ENCODE data around the gene PTBP2. TPM values are rescaled to one million over a fixed set of nuclear protein-coding genes. Genes with fewer than 3 reads are reported as not detected.
A peak's percentile ranks its signal among the peaks of the same experiment; 100 is the strongest.

PTBP2 gene
- total and polyA plus RNA-seq, 2 experiments from 2014 or later = 6.7 to 60.7 TPM

- no peak overlapping the region for H3K27ac ChIP-seq
- no peaks in the 10 kb centered on the region for H3K9me3 ChIP-seq (ENCODE audit: low read depth)
- H4K20me1 ChIP-seq (ENCODE audit: insufficient read depth, poor library complexity, severe bottlenecking) = no peaks in the 10 kb centered on the region
Observed at GRCh38 chr1:96683931-96684330, 37.7 kb upstream of the PTBP2 start.

GRCh38 chr1:96684744-96685143, 36.8 kb upstream of the PTBP2 start:
- no peaks in the 10 kb centered on the region for H4K20me1 ChIP-seq (ENCODE audit: insufficient read depth, poor library complexity, severe bottlenecking)
- no peaks in the 10 kb centered on the region for H3K4me1 ChIP-seq (ENCODE audit: insufficient read depth)
- H3K36me3 ChIP-seq (replicated peaks; ENCODE audit: insufficient read depth, low read depth) = no peaks in the 10 kb centered on the region
- H3K27me3 ChIP-seq = no peaks in the 10 kb centered on the region
- no peak overlapping the region for H2AFZ ChIP-seq
- H3K9me3 ChIP-seq (ENCODE audit: low read depth) = no peaks in the 10 kb centered on the region
- no peak overlapping the region for H3K4me2 ChIP-seq
- DNase-seq (ENCODE audit: low spot score) = no peak
- no peaks in the 10 kb centered on the region for H3K79me2 ChIP-seq
- TF ChIP-seq EZH2 (IDR thresholded peaks at IDR 0.05; ENCODE audit: borderline replicate concordance) (no peak), EZH2phosphoT487 (IDR thresholded peaks at IDR 0.05; ENCODE audit: low read depth, severe bottlenecking, unreplicated experiment) (no peak), CTCF (IDR thresholded peaks at IDR 0.05; ENCODE audit: poor library complexity) (no peak)
- H3K9me2 ChIP-seq (replicated peaks; ENCODE audit: insufficient read depth) = no peaks in the 10 kb centered on the region
- H3K27ac ChIP-seq = no peak overlapping the region
- H3K4me3 ChIP-seq = no peak overlapping the region

More at GRCh38 chr1:96683931-96684330, 37.7 kb upstream of the PTBP2 start:
- H3K36me3 ChIP-seq (replicated peaks; ENCODE audit: insufficient read depth, low read depth) = no peaks in the 10 kb centered on the region
- TF ChIP-seq EZH2 (IDR thresholded peaks at IDR 0.05; ENCODE audit: borderline replicate concordance) (no peak), EZH2phosphoT487 (IDR thresholded peaks at IDR 0.05; ENCODE audit: low read depth, severe bottlenecking, unreplicated experiment) (no peak), CTCF (IDR thresholded peaks at IDR 0.05; ENCODE audit: poor library complexity) (no peak)
- DNase-seq (ENCODE audit: low spot score) = no peak
- H3K4me3 ChIP-seq = no peak overlapping the region
- no peak overlapping the region for H3K4me2 ChIP-seq
- no peaks in the 10 kb centered on the region for H3K4me1 ChIP-seq (ENCODE audit: insufficient read depth)
- no peaks in the 10 kb centered on the region for H3K9me2 ChIP-seq (replicated peaks; ENCODE audit: insufficient read depth)
- WGBS (ENCODE audit: low lambda C conversion rate, missing lambda C conversion rate) = 82% methylated on average over 2 of the region's 2 CpGs
- H3K27me3 ChIP-seq = no peaks in the 10 kb centered on the region
- H2AFZ ChIP-seq = no peak overlapping the region
- H3K79me2 ChIP-seq = no peaks in the 10 kb centered on the region

- H3K9me2 ChIP-seq (replicated peaks; ENCODE audit: insufficient read depth) = no peaks in the 10 kb centered on the region
Observed at GRCh38 chr1:96688767-96689166, 32.8 kb upstream of the PTBP2 start.

More at GRCh38 chr1:96688767-96689166, 32.8 kb upstream of the PTBP2 start:
- Histone ChIP-seq H4K20me1 (ENCODE audit: insufficient read depth, poor library complexity, severe bottlenecking) (no peaks in the 10 kb centered on the region), H3K4me2 (no peak overlapping the region), H3K27ac (no peak overlapping the region), H3K4me1 (ENCODE audit: insufficient read depth) (no peaks in the 10 kb centered on the region), H3K4me3 (no peak overlapping the region), H3K9me3 (ENCODE audit: low read depth) (no peaks in the 10 kb centered on the region), H3K79me2 (no peaks in the 10 kb centered on the region), H3K27me3 (no peaks in the 10 kb centered on the region), H3K36me3 (replicated peaks; ENCODE audit: insufficient read depth, low read depth) (no peaks in the 10 kb centered on the region), H2AFZ (no peak overlapping the region)
- DNase-seq (ENCODE audit: low spot score) = peak; percentile 4
- 65% methylated on average over 1 of the region's 1 CpG for WGBS (ENCODE audit: low lambda C conversion rate, missing lambda C conversion rate)
- TF ChIP-seq EZH2phosphoT487 (IDR thresholded peaks at IDR 0.05; ENCODE audit: low read depth, severe bottlenecking, unreplicated experiment) (no peak), CTCF (IDR thresholded peaks at IDR 0.05; ENCODE audit: poor library complexity) (no peak), EZH2 (IDR thresholded peaks at IDR 0.05; ENCODE audit: borderline replicate concordance) (no peak)
